ENCODE results near the gene IL18.

DNA sequence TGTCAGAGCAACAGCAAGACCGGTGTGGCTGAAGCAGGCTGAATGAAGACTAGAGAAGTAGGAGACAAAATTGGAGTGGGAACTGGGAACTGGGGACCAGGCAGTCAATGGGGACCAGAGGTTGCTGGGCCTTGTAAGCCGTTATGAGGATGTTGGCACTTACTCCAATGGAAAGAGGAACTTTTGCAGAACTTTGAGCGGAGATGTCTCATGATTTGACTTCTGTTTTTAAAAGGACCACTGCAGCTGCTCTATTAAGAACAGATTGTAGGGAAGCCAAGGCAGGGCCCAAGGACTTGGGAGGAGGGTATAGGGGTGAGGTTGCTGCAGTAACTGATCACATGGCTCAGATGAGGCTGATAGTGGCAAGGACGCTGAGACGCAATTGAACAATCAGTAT lies 34.2 kb downstream of the IL18 start:
- TF ChIP-seq, protein P1, sequence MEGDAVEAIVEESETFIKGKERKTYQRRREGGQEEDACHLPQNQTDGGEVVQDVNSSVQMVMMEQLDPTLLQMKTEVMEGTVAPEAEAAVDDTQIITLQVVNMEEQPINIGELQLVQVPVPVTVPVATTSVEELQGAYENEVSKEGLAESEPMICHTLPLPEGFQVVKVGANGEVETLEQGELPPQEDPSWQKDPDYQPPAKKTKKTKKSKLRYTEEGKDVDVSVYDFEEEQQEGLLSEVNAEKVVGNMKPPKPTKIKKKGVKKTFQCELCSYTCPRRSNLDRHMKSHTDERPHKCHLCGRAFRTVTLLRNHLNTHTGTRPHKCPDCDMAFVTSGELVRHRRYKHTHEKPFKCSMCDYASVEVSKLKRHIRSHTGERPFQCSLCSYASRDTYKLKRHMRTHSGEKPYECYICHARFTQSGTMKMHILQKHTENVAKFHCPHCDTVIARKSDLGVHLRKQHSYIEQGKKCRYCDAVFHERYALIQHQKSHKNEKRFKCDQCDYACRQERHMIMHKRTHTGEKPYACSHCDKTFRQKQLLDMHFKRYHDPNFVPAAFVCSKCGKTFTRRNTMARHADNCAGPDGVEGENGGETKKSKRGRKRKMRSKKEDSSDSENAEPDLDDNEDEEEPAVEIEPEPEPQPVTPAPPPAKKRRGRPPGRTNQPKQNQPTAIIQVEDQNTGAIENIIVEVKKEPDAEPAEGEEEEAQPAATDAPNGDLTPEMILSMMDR (IDR thresholded peaks at IDR 0.05), result no peak
- no peak for TF ChIP-seq POLR2A (IDR thresholded peaks at IDR 0.05)
- no peak for TF ChIP-seq POLR2AphosphoS5 (IDR thresholded peaks at IDR 0.05)

All from breast epithelium (tissue), 3 donors.